CD4-positive, alpha-beta memory T cell (primary cell): ENCODE data around the gene ANKRD31. TPM values are rescaled to one million over a fixed set of nuclear protein-coding genes. Genes with fewer than 3 reads are reported as not detected.

Experiments used
- CTCF ChIA-PET: fragments of 350-600 bp; sonication (Branson Sonifier 250); formaldehyde crosslinking; loops from one replicate; lab custom pipeline; 2021; ENCODE audit warnings: inconsistent platforms; ENCODE audit not compliant: partially characterized antibody; lab: Charles Lee
- POLR2A ChIA-PET: fragments of 350-600 bp; sonication (Branson Sonifier 250); formaldehyde crosslinking; loops from one replicate; lab custom pipeline; 2021; ENCODE audit not compliant: partially characterized antibody; lab: Charles Lee
- DNase-seq, 5 donors: peaks; one replicate each; pipeline versions ENCODE4 v3.0.0 to v3.0.0-alpha.2; 2020 to 2022; ENCODE audit warnings: mixed read lengths in 1 of 5
- H3K27ac ChIP-seq: one replicate; pipeline ENCODE4 v1.7.0; 2013; ENCODE audit warnings: low read depth, low read length
- H3K27me3 ChIP-seq: 2 replicates; pipeline ENCODE4 v1.7.0; 2013; ENCODE audit warnings: mild to moderate bottlenecking, low read length, moderate library complexity; ENCODE audit not compliant: insufficient read depth
- H3K36me3 ChIP-seq: 2 replicates; pipeline ENCODE4 v1.7.0; 2013; ENCODE audit warnings: mild to moderate bottlenecking, low read length, moderate library complexity; ENCODE audit not compliant: insufficient read depth
- H3K4me1 ChIP-seq: 2 replicates; pipeline ENCODE4 v1.7.0; 2013; ENCODE audit warnings: mild to moderate bottlenecking, low read length, moderate library complexity; ENCODE audit not compliant: insufficient read depth
- H3K4me3 ChIP-seq, 2 donors: one replicate each; pipeline ENCODE4 v1.7.0; 2013; ENCODE audit warnings: low read length in 2 of 2, mild to moderate bottlenecking in 1 of 2
- H3K9me3 ChIP-seq, 2 donors: one replicate each; pipeline ENCODE4 v1.7.0; 2013; ENCODE audit warnings: low read length in 2 of 2, control low read depth in 1 of 2; ENCODE audit not compliant: control insufficient read depth in 1 of 2
- H3K27ac Mint-ChIP-seq, 7 donors: one replicate each; pipeline ENCODE4 v1.8.0; 2020 to 2021; ENCODE audit warnings: mixed read lengths in 7 of 7, mild to moderate bottlenecking in 6 of 7, inconsistent platforms in 3 of 7, moderate library complexity in 3 of 7
- H3K27me3 Mint-ChIP-seq, 2 donors: one replicate each; pipeline ENCODE4 v1.8.0; 2020 to 2021; ENCODE audit warnings: mixed read lengths in 2 of 2
- H3K36me3 Mint-ChIP-seq, 2 donors: one replicate each; pipeline ENCODE4 v1.8.0; 2020 to 2021; ENCODE audit warnings: mixed read lengths in 2 of 2, inconsistent platforms in 1 of 2, mild to moderate bottlenecking in 1 of 2
- H3K4me1 Mint-ChIP-seq, 4 donors: one replicate each; pipeline ENCODE4 v1.8.0; 2020 to 2021; ENCODE audit warnings: mixed read lengths in 4 of 4, mild to moderate bottlenecking in 1 of 4
- H3K4me3 Mint-ChIP-seq, 8 donors: one replicate each; pipeline ENCODE4 v1.8.0; 2020 to 2021; ENCODE audit warnings: mixed read lengths in 8 of 8, mild to moderate bottlenecking in 7 of 8, moderate library complexity in 6 of 8, inconsistent platforms in 3 of 8
- H3K9me3 Mint-ChIP-seq, 8 donors: one replicate each; pipeline ENCODE4 v1.8.0; 2020 to 2021; ENCODE audit warnings: mixed read lengths in 8 of 8, mild to moderate bottlenecking in 5 of 8, inconsistent platforms in 3 of 8, moderate library complexity in 1 of 8
- intact Hi-C: fragments of 100-400 bp; cut with micrococcal nuclease; formaldehyde crosslinking; loops from one replicate; pipeline ENCODE4 v1.15.1; 2023
- polyA plus RNA-seq, 2 donors: library from polyadenylated mRNA; unstranded; fragments of 300-500 nt; fragmentation: Illumina TruSeq; gene quantifications; one replicate each; pipeline ENCODE4 v1.2.3, GENCODE V29; 2021
- total RNA-seq, 2 experiments: library from RNA; stranded (reverse); gene quantifications; one replicate each; pipeline ENCODE4 v1.2.3, GENCODE V29; 2021

ANKRD31 gene
- total and polyA plus RNA-seq, 4 experiments from 2014 or later = 0.21 to 0.86 (median 0.73) TPM; not detected in 1

- Histone ChIP-seq H3K27ac (no peak overlapping the region), H3K27me3 (no peaks in the 10 kb centered on the region), H3K36me3 (no peaks in the 10 kb centered on the region), H3K4me1 (peaks cover 28% of the 10 kb centered on the region), H3K4me3 (no peak overlapping the region), H3K9me3 (no peaks in the 10 kb centered on the region)
- Mint-ChIP-seq H3K27ac (peak overlapping the region in 4 of 7 donors; percentile 49 to 63 (median 60)), H3K27me3 (peaks cover 0 to 2% of the 10 kb centered on the region in 2 donors), H3K4me3 (peak overlapping the region in 2 of 8 donors; percentile 16 to 17), H3K9me3 (peaks cover 0 to 1% (median 0%) of the 10 kb centered on the region in 8 donors), H3K4me1 (peaks cover 25 to 53% (median 46%) of the 10 kb centered on the region in 4 donors), H3K36me3 (peaks cover 8 to 10% of the 10 kb centered on the region in 2 donors)
- intact Hi-C loops = loop anchor here (5.0 kb wide), 1 partner anchor 91 kb away; no protein-coding TSS in a partner anchor
- DNase-seq = peak in 3 of 5 donors; percentile 9 to 39 (median 24)
- POLR2A ChIA-PET = interaction anchor here (1.0 kb wide), 1 partner anchor 9 kb away, joined by 3 read pairs; no protein-coding TSS in a partner anchor
- CTCF ChIA-PET = interaction anchor here (3.1 kb wide), 1 partner anchor 22 kb away, joined by 10 read pairs; no protein-coding TSS in a partner anchor
These were observed 208.6 kb downstream of the ANKRD31 start for GRCh38 chr5:75028090-75028489.

GRCh38 chr5:75023368-75024159 lies 213.1 kb downstream of the ANKRD31 start:
- CTCF ChIA-PET = interaction anchor here (0.8 to 1.3 kb wide), 3 partner anchors 12 to 103 kb away, joined by 3 to 7 read pairs (median 4); no protein-coding TSS in a partner anchor
- H3K9me3 Mint-ChIP-seq = no peaks in the 10 kb centered on the region
- peaks cover 3 to 8% of the 10 kb centered on the region in 2 donors for H3K36me3 Mint-ChIP-seq
- Histone ChIP-seq H3K9me3 (no peaks in the 10 kb centered on the region), H3K4me3 (no peak overlapping the region), H3K4me1 (peaks cover 28% of the 10 kb centered on the region), H3K27ac (no peak overlapping the region), H3K27me3 (no peaks in the 10 kb centered on the region), H3K36me3 (no peaks in the 10 kb centered on the region)
- H3K27ac Mint-ChIP-seq = peak overlapping the region in 6 of 7 donors; percentile 49 to 85 (median 72)
- peaks cover 19 to 31% (median 29%) of the 10 kb centered on the region in 4 donors for H3K4me1 Mint-ChIP-seq
- H3K27me3 Mint-ChIP-seq = peaks cover 0 to 2% of the 10 kb centered on the region in 2 donors
- POLR2A ChIA-PET = interaction anchor here (1.1 to 1.4 kb wide), 2 partner anchors 12 to 17 kb away, joined by 3 read pairs; no protein-coding TSS in a partner anchor
- peak in 4 of 5 donors; percentile 27 to 43 (median 38) for DNase-seq
- H3K4me3 Mint-ChIP-seq = peak overlapping the region; percentile 0 to 79 (median 48)
- intact Hi-C loops = no loop called here

GRCh38 chr5:75021800-75022199 lies 214.9 kb downstream of the ANKRD31 start:
- Mint-ChIP-seq H3K9me3 (no peaks in the 10 kb centered on the region), H3K4me1 (peaks cover 14 to 21% (median 20%) of the 10 kb centered on the region in 4 donors), H3K36me3 (peaks cover 2 to 8% of the 10 kb centered on the region in 2 donors), H3K27ac (no peak overlapping the region), H3K4me3 (no peak overlapping the region), H3K27me3 (peaks cover 0 to 2% of the 10 kb centered on the region in 2 donors)
- Histone ChIP-seq H3K27me3 (no peaks in the 10 kb centered on the region), H3K27ac (no peak overlapping the region), H3K4me3 (no peak overlapping the region), H3K4me1 (peaks cover 20% of the 10 kb centered on the region), H3K36me3 (no peaks in the 10 kb centered on the region), H3K9me3 (no peaks in the 10 kb centered on the region)
- intact Hi-C loops = no loop called here
- CTCF ChIA-PET = interaction anchor here (1.4 kb wide), 1 partner anchor 87 kb away, joined by 4 read pairs; no protein-coding TSS in a partner anchor
- POLR2A ChIA-PET = no interaction called here
- DNase-seq = no peak

DNA sequence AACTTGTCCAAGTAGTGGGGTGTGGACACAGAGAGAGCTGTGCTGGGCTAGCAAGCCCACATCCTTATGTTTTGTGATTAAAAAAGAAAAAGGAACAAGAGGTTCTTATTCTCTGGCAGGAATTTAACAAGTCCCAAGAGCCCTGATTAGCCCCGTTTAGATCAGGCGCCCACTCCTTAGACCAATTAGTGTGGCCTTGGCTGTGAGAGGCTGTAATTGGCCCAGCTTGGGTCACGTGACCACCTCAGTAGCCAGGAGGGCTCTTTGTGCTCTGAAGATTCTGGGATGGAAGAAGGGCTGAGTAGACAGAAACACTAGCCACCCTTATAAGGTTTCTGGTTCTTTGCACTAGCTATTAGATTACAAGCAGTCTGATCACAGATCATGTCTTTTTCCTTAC lies 215.5 kb downstream of the ANKRD31 start:
- H3K4me3 ChIP-seq = no peak overlapping the region
- H3K9me3 Mint-ChIP-seq = no peaks in the 10 kb centered on the region
- peaks cover 14 to 21% (median 19%) of the 10 kb centered on the region in 4 donors for H3K4me1 Mint-ChIP-seq
- no peak overlapping the region for H3K27ac ChIP-seq
- H3K4me1 ChIP-seq = peaks cover 20% of the 10 kb centered on the region
- H3K9me3 ChIP-seq = no peaks in the 10 kb centered on the region
- ChIA-PET POLR2A (no interaction called here), CTCF (interaction anchor here (1.3 kb wide), 1 partner anchor 13 kb away, joined by 3 read pairs; no protein-coding TSS in a partner anchor)
- H3K4me3 Mint-ChIP-seq = no peak overlapping the region
- H3K36me3 Mint-ChIP-seq = peaks cover 2 to 8% of the 10 kb centered on the region in 2 donors
- intact Hi-C loops = no loop called here
- H3K27me3 ChIP-seq = no peaks in the 10 kb centered on the region
- H3K36me3 ChIP-seq = no peaks in the 10 kb centered on the region
- no peak for DNase-seq
- peaks cover 0 to 2% of the 10 kb centered on the region in 2 donors for H3K27me3 Mint-ChIP-seq
- H3K27ac Mint-ChIP-seq = no peak overlapping the region

DNA sequence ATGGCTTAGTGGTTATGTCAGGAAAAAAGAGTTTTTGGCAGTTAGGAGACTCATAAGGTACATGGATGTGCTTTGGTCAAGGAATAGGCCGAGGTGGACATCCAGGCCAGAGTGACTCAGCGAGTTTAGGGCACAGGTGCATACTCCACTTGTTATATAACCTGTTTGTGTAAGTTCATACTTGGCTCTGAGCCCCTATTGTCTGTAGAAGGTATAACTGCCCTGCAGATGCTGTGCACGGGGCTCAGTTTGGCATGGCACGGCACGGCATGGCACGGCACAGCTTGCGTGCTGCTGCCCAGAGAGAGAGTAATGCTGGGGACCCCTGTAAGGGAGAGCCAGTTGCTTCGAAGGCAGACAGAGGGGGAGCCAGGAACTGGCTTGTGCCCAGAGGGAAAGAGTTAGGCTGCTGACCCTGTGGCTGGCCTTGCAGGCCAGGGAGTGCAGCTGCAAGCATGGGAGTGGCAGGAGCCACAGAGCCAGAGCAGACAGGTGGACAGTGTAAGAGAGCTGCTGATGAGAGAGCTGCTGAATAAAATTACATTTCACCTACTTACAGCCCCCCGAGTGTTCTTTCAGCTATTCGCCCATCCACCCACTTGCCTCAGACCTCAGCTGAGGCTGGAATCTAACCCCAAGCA lies 216.5 kb downstream of the ANKRD31 start:
- Histone ChIP-seq H3K9me3 (no peaks in the 10 kb centered on the region), H3K4me1 (peaks cover 20% of the 10 kb centered on the region), H3K36me3 (no peaks in the 10 kb centered on the region), H3K27ac (no peak overlapping the region), H3K27me3 (no peaks in the 10 kb centered on the region), H3K4me3 (no peak overlapping the region)
- CTCF ChIA-PET = interaction anchor here (1.3 kb wide), 1 partner anchor 14 kb away, joined by 3 read pairs; no protein-coding TSS in a partner anchor
- no peak for DNase-seq
- H3K4me1 Mint-ChIP-seq = peaks cover 12 to 19% (median 17%) of the 10 kb centered on the region in 4 donors
- intact Hi-C loops = no loop called here
- no peak overlapping the region for H3K27ac Mint-ChIP-seq
- H3K9me3 Mint-ChIP-seq = no peaks in the 10 kb centered on the region
- H3K4me3 Mint-ChIP-seq = no peak overlapping the region
- peaks cover 2% of the 10 kb centered on the region in 2 donors for H3K36me3 Mint-ChIP-seq
- POLR2A ChIA-PET = no interaction called here
- H3K27me3 Mint-ChIP-seq = peaks cover 0 to 2% of the 10 kb centered on the region in 2 donors

- Mint-ChIP-seq H3K9me3 (no peaks in the 10 kb centered on the region), H3K4me1 (peaks cover 7 to 10% (median 10%) of the 10 kb centered on the region in 4 donors), H3K36me3 (peaks cover 0 to 2% of the 10 kb centered on the region in 2 donors), H3K4me3 (no peak overlapping the region), H3K27me3 (peaks cover 0 to 2% of the 10 kb centered on the region in 2 donors), H3K27ac (no peak overlapping the region)
- ChIA-PET CTCF (no interaction called here), POLR2A (interaction anchor here (0.8 to 1.0 kb wide), 2 partner anchors 10 to 32 kb away, joined by 3 to 4 read pairs; no protein-coding TSS in a partner anchor)
- intact Hi-C loops = no loop called here
- no peaks in the 10 kb centered on the region for H3K27me3 ChIP-seq
- no peak overlapping the region for H3K4me3 ChIP-seq
- H3K9me3 ChIP-seq = no peaks in the 10 kb centered on the region
- no peak for DNase-seq
- no peaks in the 10 kb centered on the region for H3K36me3 ChIP-seq
- H3K4me1 ChIP-seq = peaks cover 14% of the 10 kb centered on the region
- no peak overlapping the region for H3K27ac ChIP-seq
These were observed 217.7 kb downstream of the ANKRD31 start for GRCh38 chr5:75018805-75019587.
